HL-60 (cell line): Measurements from ENCODE around the gene AQP1.

Experiments
- TF ChIP-seq, protein P1 (sequence below): IDR thresholded peaks from one replicate; pipeline ENCODE4 v1.5.1; 2011; ENCODE audit warnings: low read length, control low read depth, inconsistent platforms; ENCODE audit not compliant: insufficient read depth
- TF ChIP-seq, protein P2 (sequence below): IDR thresholded peaks from 2 replicates; pipeline ENCODE4 v1.6.1; 2012; ENCODE audit warnings: low read depth; ENCODE audit not compliant: insufficient replicate concordance

- TF ChIP-seq, protein P1, sequence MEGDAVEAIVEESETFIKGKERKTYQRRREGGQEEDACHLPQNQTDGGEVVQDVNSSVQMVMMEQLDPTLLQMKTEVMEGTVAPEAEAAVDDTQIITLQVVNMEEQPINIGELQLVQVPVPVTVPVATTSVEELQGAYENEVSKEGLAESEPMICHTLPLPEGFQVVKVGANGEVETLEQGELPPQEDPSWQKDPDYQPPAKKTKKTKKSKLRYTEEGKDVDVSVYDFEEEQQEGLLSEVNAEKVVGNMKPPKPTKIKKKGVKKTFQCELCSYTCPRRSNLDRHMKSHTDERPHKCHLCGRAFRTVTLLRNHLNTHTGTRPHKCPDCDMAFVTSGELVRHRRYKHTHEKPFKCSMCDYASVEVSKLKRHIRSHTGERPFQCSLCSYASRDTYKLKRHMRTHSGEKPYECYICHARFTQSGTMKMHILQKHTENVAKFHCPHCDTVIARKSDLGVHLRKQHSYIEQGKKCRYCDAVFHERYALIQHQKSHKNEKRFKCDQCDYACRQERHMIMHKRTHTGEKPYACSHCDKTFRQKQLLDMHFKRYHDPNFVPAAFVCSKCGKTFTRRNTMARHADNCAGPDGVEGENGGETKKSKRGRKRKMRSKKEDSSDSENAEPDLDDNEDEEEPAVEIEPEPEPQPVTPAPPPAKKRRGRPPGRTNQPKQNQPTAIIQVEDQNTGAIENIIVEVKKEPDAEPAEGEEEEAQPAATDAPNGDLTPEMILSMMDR, result no peak
- TF ChIP-seq, protein P2, sequence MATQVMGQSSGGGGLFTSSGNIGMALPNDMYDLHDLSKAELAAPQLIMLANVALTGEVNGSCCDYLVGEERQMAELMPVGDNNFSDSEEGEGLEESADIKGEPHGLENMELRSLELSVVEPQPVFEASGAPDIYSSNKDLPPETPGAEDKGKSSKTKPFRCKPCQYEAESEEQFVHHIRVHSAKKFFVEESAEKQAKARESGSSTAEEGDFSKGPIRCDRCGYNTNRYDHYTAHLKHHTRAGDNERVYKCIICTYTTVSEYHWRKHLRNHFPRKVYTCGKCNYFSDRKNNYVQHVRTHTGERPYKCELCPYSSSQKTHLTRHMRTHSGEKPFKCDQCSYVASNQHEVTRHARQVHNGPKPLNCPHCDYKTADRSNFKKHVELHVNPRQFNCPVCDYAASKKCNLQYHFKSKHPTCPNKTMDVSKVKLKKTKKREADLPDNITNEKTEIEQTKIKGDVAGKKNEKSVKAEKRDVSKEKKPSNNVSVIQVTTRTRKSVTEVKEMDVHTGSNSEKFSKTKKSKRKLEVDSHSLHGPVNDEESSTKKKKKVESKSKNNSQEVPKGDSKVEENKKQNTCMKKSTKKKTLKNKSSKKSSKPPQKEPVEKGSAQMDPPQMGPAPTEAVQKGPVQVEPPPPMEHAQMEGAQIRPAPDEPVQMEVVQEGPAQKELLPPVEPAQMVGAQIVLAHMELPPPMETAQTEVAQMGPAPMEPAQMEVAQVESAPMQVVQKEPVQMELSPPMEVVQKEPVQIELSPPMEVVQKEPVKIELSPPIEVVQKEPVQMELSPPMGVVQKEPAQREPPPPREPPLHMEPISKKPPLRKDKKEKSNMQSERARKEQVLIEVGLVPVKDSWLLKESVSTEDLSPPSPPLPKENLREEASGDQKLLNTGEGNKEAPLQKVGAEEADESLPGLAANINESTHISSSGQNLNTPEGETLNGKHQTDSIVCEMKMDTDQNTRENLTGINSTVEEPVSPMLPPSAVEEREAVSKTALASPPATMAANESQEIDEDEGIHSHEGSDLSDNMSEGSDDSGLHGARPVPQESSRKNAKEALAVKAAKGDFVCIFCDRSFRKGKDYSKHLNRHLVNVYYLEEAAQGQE, result no peak
Measured at GRCh38 chr7:30968747-30969603, 57.3 kb downstream of the AQP1 start.
